GM23338 (cell line): ENCODE data around the gene NSG1. TPM values are rescaled to one million over a fixed set of nuclear protein-coding genes. Genes with fewer than 3 reads are reported as not detected.

Experiments used
- CREB1 ChIP-seq: fragments of 250-450 bp; sonication (Bioruptor Pico); IDR thresholded peaks from 2 replicates; pipeline ENCODE4 v1.5.0; 2020; ENCODE audit warnings: low read depth, mild to moderate bottlenecking, moderate library complexity
- CTCF ChIP-seq, 2 experiments: fragments of 200-600 bp in 1 of 2; sonication (generic) in 1 of 2; conservative IDR thresholded peaks; 2 replicates each; pipeline versions ENCODE4 v1.5.1 to v1.6.1; 2016 to 2017; ENCODE audit warnings: antibody characterized with exemption in 2 of 2, low read depth in 2 of 2, mild to moderate bottlenecking in 2 of 2, moderate library complexity in 1 of 2
- JUNB ChIP-seq: IDR thresholded peaks from one replicate; pipeline ENCODE4 v1.6.1; 2016; ENCODE audit warnings: antibody characterized with exemption; ENCODE audit not compliant: unreplicated experiment
- NANOG ChIP-seq: IDR thresholded peaks from 2 replicates; pipeline ENCODE4 v1.6.1; 2016; ENCODE audit warnings: antibody characterized with exemption, borderline replicate concordance
- POLR2AphosphoS5 ChIP-seq: IDR thresholded peaks from 2 replicates; pipeline ENCODE4 v1.6.1; 2016; ENCODE audit warnings: antibody characterized with exemption, low read depth
- REST ChIP-seq: IDR thresholded peaks from one replicate; pipeline ENCODE4 v1.6.1; 2018; ENCODE audit warnings: antibody characterized with exemption; ENCODE audit not compliant: unreplicated experiment
- ZNF114 ChIP-seq: fragments of 250-450 bp; sonication (Bioruptor Pico); IDR thresholded peaks from 2 replicates; pipeline ENCODE4 v1.5.0; 2020; ENCODE audit warnings: mild to moderate bottlenecking, moderate library complexity
- ZNF462 ChIP-seq: fragments of 250-450 bp; sonication (Bioruptor Pico); IDR thresholded peaks from 2 replicates; pipeline ENCODE4 v1.5.0; 2020; ENCODE audit warnings: mild to moderate bottlenecking, moderate library complexity
- polyA plus RNA-seq: library from polyadenylated mRNA; unstranded; fragments of >200 nt; fragmentation: Nextera tagmentation; extraction: Ambion mirVana; gene quantifications from 2 replicates; pipeline ENCODE4 v1.2.1, GENCODE V29; 2016
- total RNA-seq: library from RNA; depleted of rRNA; stranded (reverse); fragments of >200 nt; shearing (Covaris generic); gene quantifications from 2 replicates; pipeline ENCODE4 v1.2.3, GENCODE V29; 2014

The NSG1 gene
- total and polyA plus RNA-seq, 2 experiments from 2014 or later, result 17.4 to 34.5 TPM

- TF ChIP-seq ZNF462 (CRISPR knock-in tag) (no peak), POLR2AphosphoS5 (no peak), ZNF114 (no peak), JUNB (no peak), NANOG (no peak), CTCF (conservative IDR thresholded peaks at IDR 0.05; ENCODE audit: low read depth in 2 of 2) (no peak), CREB1 (CRISPR knock-in tag) (no peak), REST (no peak)
Measured at GRCh38 chr4:4446434-4446833, 59.5 kb downstream of the NSG1 start (continued).
